Naive thymus-derived CD4-positive, alpha-beta T cell (primary cell): ENCODE results near the gene BLTP2. TPM values are rescaled to one million over a fixed set of nuclear protein-coding genes. Genes with fewer than 3 reads are reported as not detected.

ENCODE experiments used
- ATAC-seq: fragments of 150-1000 bp; cut with Tn5 transposase; 2 replicates; pipeline ENCODE4 v1.10.0; 2021; ENCODE audit warnings: mild to moderate bottlenecking, moderate library complexity
- CTCF ChIA-PET: fragments of 350-600 bp; sonication (Branson Sonifier 250); formaldehyde crosslinking; loops from one replicate; lab custom pipeline; 2021; ENCODE audit warnings: antibody characterized with exemption; lab: Charles Lee
- POLR2A ChIA-PET: fragments of 350-600 bp; sonication (Branson Sonifier 250); formaldehyde crosslinking; loops from one replicate; lab custom pipeline; 2021; ENCODE audit warnings: antibody characterized with exemption, inconsistent platforms; lab: Charles Lee
- DNase-seq, 9 donors: peaks; one replicate each; pipeline versions ENCODE4 v3.0.0 to v3.0.0-alpha.2; 2020 to 2022; ENCODE audit warnings: mixed read lengths in 1 of 9
- H3K27ac ChIP-seq: one replicate; pipeline ENCODE4 v1.7.0; 2013; ENCODE audit warnings: mild to moderate bottlenecking, low read depth, low read length, moderate library complexity
- H3K27me3 ChIP-seq, 2 donors: one replicate each; pipeline ENCODE4 v1.7.0; 2013; ENCODE audit warnings: low read length in 2 of 2, mild to moderate bottlenecking in 2 of 2, moderate library complexity in 2 of 2; ENCODE audit not compliant: control insufficient read depth in 2 of 2, insufficient read depth in 2 of 2
- H3K36me3 ChIP-seq, 3 experiments: 1 replicate in 2 of 3; 2 replicates in 1 of 3; pipeline ENCODE4 v1.7.0; 2013; ENCODE audit warnings: low read length in 3 of 3, mild to moderate bottlenecking in 3 of 3, moderate library complexity in 1 of 3; ENCODE audit not compliant: insufficient read depth in 3 of 3, control insufficient read depth in 2 of 3
- H3K4me1 ChIP-seq, 2 donors: one replicate each; pipeline ENCODE4 v1.7.0; 2013; ENCODE audit warnings: low read length in 2 of 2, mild to moderate bottlenecking in 2 of 2, moderate library complexity in 1 of 2; ENCODE audit not compliant: control insufficient read depth in 2 of 2, insufficient read depth in 2 of 2
- H3K4me3 ChIP-seq: 2 replicates; pipeline ENCODE4 v1.7.0; 2013; ENCODE audit warnings: mild to moderate bottlenecking, low read length
- H3K9me3 ChIP-seq, 3 experiments: 1 replicate in 2 of 3; 2 replicates in 1 of 3; pipeline ENCODE4 v1.7.0; 2013; ENCODE audit warnings: low read length in 3 of 3; ENCODE audit not compliant: control insufficient read depth in 2 of 3
- H3K27ac Mint-ChIP-seq, 9 donors: one replicate each; pipeline ENCODE4 v1.8.0; 2020 to 2022; ENCODE audit warnings: mixed read lengths in 9 of 9, mild to moderate bottlenecking in 8 of 9, moderate library complexity in 5 of 9, inconsistent platforms in 2 of 9
- H3K27me3 Mint-ChIP-seq, 5 donors: one replicate each; pipeline ENCODE4 v1.8.0; 2021 to 2022; ENCODE audit warnings: mixed read lengths in 5 of 5, mild to moderate bottlenecking in 1 of 5
- H3K36me3 Mint-ChIP-seq, 5 donors: one replicate each; pipeline ENCODE4 v1.8.0; 2020 to 2022; ENCODE audit warnings: mixed read lengths in 5 of 5, mild to moderate bottlenecking in 3 of 5, inconsistent platforms in 1 of 5
- H3K4me1 Mint-ChIP-seq, 7 donors: one replicate each; pipeline ENCODE4 v1.8.0; 2020 to 2022; ENCODE audit warnings: mixed read lengths in 7 of 7, mild to moderate bottlenecking in 3 of 7, inconsistent platforms in 1 of 7
- H3K4me3 Mint-ChIP-seq, 10 donors: one replicate each; pipeline ENCODE4 v1.8.0; 2020 to 2022; ENCODE audit warnings: mild to moderate bottlenecking in 10 of 10, mixed read lengths in 10 of 10, moderate library complexity in 6 of 10, inconsistent platforms in 2 of 10
- H3K9me3 Mint-ChIP-seq, 11 donors: one replicate each; pipeline ENCODE4 v1.8.0; 2020 to 2022; ENCODE audit warnings: mixed read lengths in 11 of 11, mild to moderate bottlenecking in 4 of 11, inconsistent platforms in 1 of 11, moderate library complexity in 1 of 11
- intact Hi-C, 2 donors: fragments of 100-400 bp; cut with micrococcal nuclease; formaldehyde crosslinking; loops; one replicate each; pipeline ENCODE4 v1.15.1; 2023
- polyA plus RNA-seq, 2 donors: library from polyadenylated mRNA; unstranded; fragments of 300-500 nt; fragmentation: Illumina TruSeq; gene quantifications; one replicate each; pipeline ENCODE4 v1.2.3, GENCODE V29; 2021
- total RNA-seq, 6 experiments: library from RNA in 5 of 6; stranded (reverse) in 5 of 6; gene quantifications; 1 replicate in 5 of 6; 2 replicates in 1 of 6; pipeline ENCODE4 v1.2.3 and lab custom pipeline; 2021 to 2026

BLTP2 gene
- total and polyA plus RNA-seq, 7 experiments from 2014 or later, result 30.8 to 163 (median 144) TPM

- CTCF ChIA-PET, result interaction anchor here (0.8 to 4.1 kb wide), 3 partner anchors 17 to 310 kb away, joined by 3 to 15 read pairs (median 6); partner anchors contain the start of genes SDF2, SUPT6H and TNFAIP1
- POLR2A ChIA-PET, result interaction anchor here (0.6 to 5.3 kb wide), 18 partner anchors 10 to 648 kb away, joined by 3 to 81 read pairs (median 6); partner anchors contain the start of genes ALDOC, IFT20, NEK8 and NUFIP2
- H3K4me3 Mint-ChIP-seq, result peak overlapping the region; percentile 68 to 99 (median 90)
- DNase-seq, result no peak
- H3K27me3 Mint-ChIP-seq, result no peaks in the 10 kb centered on the region
- no peaks in the 10 kb centered on the region for H3K27me3 ChIP-seq
- H3K4me3 ChIP-seq, result peak overlapping the region; percentile 87
- peaks cover 2 to 41% (median 14%) of the 10 kb centered on the region in 3 experiments for H3K36me3 ChIP-seq
- H3K9me3 ChIP-seq, result no peaks in the 10 kb centered on the region
- peaks cover 26 to 29% of the 10 kb centered on the region in 2 donors for H3K4me1 ChIP-seq
- ATAC-seq, result no peak
- H3K27ac ChIP-seq, result peak overlapping the region; percentile 95
- no peaks in the 10 kb centered on the region for H3K9me3 Mint-ChIP-seq
- H3K4me1 Mint-ChIP-seq, result peaks cover 27 to 54% (median 39%) of the 10 kb centered on the region in 7 donors
- peak overlapping the region; percentile 90 to 99 (median 97) for H3K27ac Mint-ChIP-seq
- intact Hi-C loops, result loop anchor here (1.0 to 10.0 kb wide), 17 partner anchors 17 to 922 kb away; partner anchors contain the start of genes ALDOC (in 2 of the 2), DHRS13 (in 2 of the 2), NEK8 (in 2 of the 2) and SUPT6H (in 2 of the 2)
- peaks cover 4 to 28% (median 15%) of the 10 kb centered on the region in 5 donors for H3K36me3 Mint-ChIP-seq
Observed at GRCh38 chr17:28645576-28645939, 600 bp upstream of the BLTP2 start.

- Mint-ChIP-seq H3K4me3 (peak overlapping the region; percentile 89 to 99 (median 94)), H3K27ac (peak overlapping the region; percentile 84 to 99 (median 93)), H3K27me3 (no peaks in the 10 kb centered on the region), H3K36me3 (peaks cover 9 to 40% (median 25%) of the 10 kb centered on the region in 5 donors), H3K9me3 (no peaks in the 10 kb centered on the region), H3K4me1 (peaks cover 33 to 60% (median 41%) of the 10 kb centered on the region in 7 donors)
- H3K4me3 ChIP-seq, result peak overlapping the region; percentile 87
- DNase-seq (peak in 4 of 9 donors; percentile 7 to 40 (median 10)), ATAC-seq (no peak)
- peaks cover 26 to 29% of the 10 kb centered on the region in 2 donors for H3K4me1 ChIP-seq
- ChIA-PET POLR2A (interaction anchor here (0.6 to 5.3 kb wide), 24 partner anchors 8 to 1460 kb away, joined by 3 to 81 read pairs (median 5); partner anchors contain the start of genes ALDOC, IFT20, NEK8 and NUFIP2), CTCF (interaction anchor here (0.7 to 1.2 kb wide), 3 partner anchors 24 to 33 kb away, joined by 3 read pairs; no protein-coding TSS in a partner anchor)
- intact Hi-C loops, result loop anchor here (1.0 to 10.0 kb wide), 6 partner anchors 45 to 749 kb away; partner anchors contain the start of genes ERAL1 (in 1 of the 2), IFT20 (in 1 of the 2), LYRM9 (in 1 of the 2) and NEK8 (in 1 of the 2)
- peaks cover 12 to 51% (median 20%) of the 10 kb centered on the region in 3 experiments for H3K36me3 ChIP-seq
- peak overlapping the region; percentile 95 for H3K27ac ChIP-seq
- H3K9me3 ChIP-seq, result no peaks in the 10 kb centered on the region
- H3K27me3 ChIP-seq, result no peaks in the 10 kb centered on the region
Observed at GRCh38 chr17:28643983-28644786, 773 bp downstream of the BLTP2 start.

GRCh38 chr17:28641579-28641978, 3.4 kb downstream of the BLTP2 start:
- CTCF ChIA-PET, result interaction anchor here (1.2 to 1.4 kb wide), 3 partner anchors 34 to 312 kb away, joined by 3 to 8 read pairs (median 4); no protein-coding TSS in a partner anchor
- POLR2A ChIA-PET, result interaction anchor here (0.7 to 1.8 kb wide), 3 partner anchors 18 to 65 kb away, joined by 3 to 4 read pairs (median 4); partner anchors contain the start of genes ALDOC, SDF2 and SUPT6H
- intact Hi-C loops, result loop anchor here in 1 of 2 donors (10.0 kb wide), 3 partner anchors 213 to 747 kb away; partner anchors contain the start of genes ERAL1, IFT20, LYRM9 and TNFAIP1

GRCh38 chr17:28635506-28635905, 9.5 kb downstream of the BLTP2 start:
- Mint-ChIP-seq H3K9me3 (no peaks in the 10 kb centered on the region), H3K4me1 (peaks cover 15 to 49% (median 37%) of the 10 kb centered on the region in 7 donors), H3K27ac (no peak overlapping the region), H3K4me3 (no peak overlapping the region), H3K27me3 (no peaks in the 10 kb centered on the region), H3K36me3 (peaks cover 26 to 82% (median 46%) of the 10 kb centered on the region in 5 donors)
- no peak overlapping the region for H3K4me3 ChIP-seq
- no peaks in the 10 kb centered on the region for H3K27me3 ChIP-seq
- H3K9me3 ChIP-seq, result no peaks in the 10 kb centered on the region
- ChIA-PET POLR2A (interaction anchor here (1.0 kb wide), 1 partner anchor 33 kb away, joined by 4 read pairs; no protein-coding TSS in a partner anchor), CTCF (no interaction called here)
- H3K36me3 ChIP-seq, result peaks cover 47 to 97% (median 60%) of the 10 kb centered on the region in 3 experiments
- no peak overlapping the region for H3K27ac ChIP-seq
- intact Hi-C loops, result no loop called here
- DNase-seq, result no peak
- no peaks in the 10 kb centered on the region for H3K4me1 ChIP-seq
- no peak for ATAC-seq

More at GRCh38 chr17:28641579-28641978, 3.4 kb downstream of the BLTP2 start:
- H3K4me3 Mint-ChIP-seq, result peak overlapping the region in 2 of 10 donors; percentile 26 to 29
- H3K36me3 Mint-ChIP-seq, result peaks cover 23 to 49% (median 35%) of the 10 kb centered on the region in 5 donors
- Histone ChIP-seq H3K4me3 (no peak overlapping the region), H3K9me3 (no peaks in the 10 kb centered on the region), H3K27me3 (no peaks in the 10 kb centered on the region), H3K27ac (no peak overlapping the region), H3K36me3 (peaks cover 23 to 67% (median 33%) of the 10 kb centered on the region in 3 experiments), H3K4me1 (peaks cover 24 to 27% of the 10 kb centered on the region in 2 donors)
- DNase-seq (no peak), ATAC-seq (no peak)
- H3K27ac Mint-ChIP-seq, result peak overlapping the region in 3 of 9 donors; percentile 8 to 36 (median 14)
- H3K27me3 Mint-ChIP-seq, result no peaks in the 10 kb centered on the region
- no peaks in the 10 kb centered on the region for H3K9me3 Mint-ChIP-seq
- peaks cover 31 to 60% (median 47%) of the 10 kb centered on the region in 7 donors for H3K4me1 Mint-ChIP-seq

GRCh38 chr17:28634206-28634865, 10.6 kb downstream of the BLTP2 start:
- no peaks in the 10 kb centered on the region for H3K4me1 ChIP-seq
- peaks cover 43 to 97% (median 51%) of the 10 kb centered on the region in 3 experiments for H3K36me3 ChIP-seq
- Mint-ChIP-seq H3K4me3 (no peak overlapping the region), H3K27ac (peak overlapping the region in 2 of 9 donors; percentile 25 to 34), H3K4me1 (peaks cover 15 to 44% (median 34%) of the 10 kb centered on the region in 7 donors), H3K36me3 (peaks cover 23 to 73% (median 38%) of the 10 kb centered on the region in 5 donors), H3K9me3 (no peaks in the 10 kb centered on the region), H3K27me3 (no peaks in the 10 kb centered on the region)
- no peak overlapping the region for H3K27ac ChIP-seq
- H3K4me3 ChIP-seq, result no peak overlapping the region
- ATAC-seq (no peak), DNase-seq (no peak)
- no peaks in the 10 kb centered on the region for H3K9me3 ChIP-seq
- no peaks in the 10 kb centered on the region for H3K27me3 ChIP-seq
- intact Hi-C loops, result no loop called here
- ChIA-PET POLR2A (interaction anchor here (0.9 to 1.5 kb wide), 4 partner anchors 9 to 36 kb away, joined by 3 to 7 read pairs (median 4); partner anchors contain the start of gene BLTP2), CTCF (interaction anchor here (0.5 to 1.1 kb wide), 3 partner anchors 16 to 33 kb away, joined by 3 read pairs; no protein-coding TSS in a partner anchor)
